BJ (cell line): Measurements from ENCODE around the gene LIF. TPM values are rescaled to one million over a fixed set of nuclear protein-coding genes. Genes with fewer than 3 reads are reported as not detected.

ENCODE experiments used
- CTCF ChIA-PET: fragments of 350-600 bp; formaldehyde crosslinking; extraction: SDS; loops from one replicate; lab custom pipeline; 2021; ENCODE audit warnings: antibody characterized with exemption, inconsistent platforms; lab: Yijun Ruan, JAX
- POLR2A ChIA-PET: fragments of 300-600 bp; sonication (Branson Sonifier 250); formaldehyde crosslinking; extraction: SDS; loops from one replicate; lab custom pipeline; 2021; ENCODE audit warnings: antibody characterized with exemption; lab: Charles Lee
- DNase-seq: peaks from one replicate; pipeline ENCODE4 v3.0.0-alpha.2; 2011; ENCODE audit warnings: low read depth
- H3K27me3 ChIP-seq: 2 replicates; pipeline ENCODE4 v1.6.0; 2011; ENCODE audit warnings: low read length; ENCODE audit not compliant: control insufficient read depth, insufficient read depth
- H3K36me3 ChIP-seq: 2 replicates; pipeline ENCODE4 v1.5.1; 2011; ENCODE audit warnings: low read length; ENCODE audit not compliant: control insufficient read depth, insufficient read depth
- H3K4me3 ChIP-seq: 2 replicates; pipeline ENCODE4 v1.5.1; 2011; ENCODE audit warnings: low read depth, mild to moderate bottlenecking, control low read depth, low read length
- CTCF ChIP-seq: IDR thresholded peaks from 2 replicates; pipeline ENCODE4 v1.5.1; 2011; ENCODE audit warnings: low read depth, mild to moderate bottlenecking, control low read depth, inconsistent platforms, low read length, moderate library complexity; ENCODE audit not compliant: insufficient read depth
- polyA plus RNA-seq: library from polyadenylated mRNA; depleted of rRNA; stranded (reverse); fragments of >200 nt; gene quantifications from 2 replicates; pipeline ENCODE4 v1.2.3, GENCODE V29; 2011

Gene LIF
- polyA plus RNA-seq, 1 experiment, result 5.8 TPM

GRCh38 chr22:30293026-30293425, 46.5 kb upstream of the LIF start:
- POLR2A ChIA-PET, result no interaction called here
- Histone ChIP-seq H3K36me3 (peaks cover 40% of the 10 kb centered on the region), H3K4me3 (no peak overlapping the region), H3K27me3 (no peaks in the 10 kb centered on the region)
- TF ChIP-seq CTCF, result no peak
- no peak for DNase-seq
- CTCF ChIA-PET, result interaction anchor here (1.8 kb wide), 1 partner anchor 37 kb away, joined by 8 read pairs; no protein-coding TSS in a partner anchor

GRCh38 chr22:30292069-30292970, 45.8 kb upstream of the LIF start:
- no peaks in the 10 kb centered on the region for H3K27me3 ChIP-seq
- no peak overlapping the region for H3K4me3 ChIP-seq
- H3K36me3 ChIP-seq, result peaks cover 34% of the 10 kb centered on the region
- no peak for DNase-seq
- ChIA-PET CTCF (interaction anchor here (0.5 to 10.6 kb wide), 4 partner anchors 25 to 96 kb away, joined by 3 to 204 read pairs (median 6); partner anchors contain the start of genes RNF215 and SEC14L2), POLR2A (no interaction called here)
- TF ChIP-seq CTCF, result no peak

- POLR2A ChIA-PET, result interaction anchor here (0.5 kb wide), 1 partner anchor 1418 kb away, joined by 15 read pairs; no protein-coding TSS in a partner anchor
These were observed 44.7 kb upstream of the LIF start for GRCh38 chr22:30291058-30291892.

GRCh38 chr22:30290342-30291057, 43.9 kb upstream of the LIF start:
- Histone ChIP-seq H3K36me3 (peaks cover 31% of the 10 kb centered on the region), H3K27me3 (no peaks in the 10 kb centered on the region), H3K4me3 (no peak overlapping the region)
- no peak for TF ChIP-seq CTCF
- ChIA-PET POLR2A (interaction anchor here (0.5 to 0.6 kb wide), 2 partner anchors 155 to 1419 kb away, joined by 5 to 15 read pairs; no protein-coding TSS in a partner anchor), CTCF (interaction anchor here (0.9 to 10.6 kb wide), 10 partner anchors 10 to 182 kb away, joined by 3 to 204 read pairs (median 6); partner anchors contain the start of genes MTFP1, RNF215 and SEC14L2)
- no peak for DNase-seq

More at GRCh38 chr22:30291058-30291892, 44.7 kb upstream of the LIF start:
- Histone ChIP-seq H3K4me3 (no peak overlapping the region), H3K36me3 (peaks cover 34% of the 10 kb centered on the region), H3K27me3 (no peaks in the 10 kb centered on the region)
- TF ChIP-seq CTCF, result no peak
- CTCF ChIA-PET, result interaction anchor here (0.5 to 10.6 kb wide), 10 partner anchors 11 to 134 kb away, joined by 3 to 204 read pairs (median 4); partner anchors contain the start of genes MTFP1, RNF215 and SEC14L2
- no peak for DNase-seq
